HFF-Myc (cell line): Measurements from ENCODE around the gene OR51B5.
"Not testable (repeated sequence)": the region's sequence is repeated elsewhere in the genome, so short reads cannot be mapped to it uniquely, and the experiment has no call there.

Source experiments
- DNase-seq: peaks from one replicate; pipeline ENCODE4 v3.0.0-alpha.2; 2011; ENCODE audit warnings: low read depth; ENCODE audit errors: extremely low read depth
- H3K4me3 ChIP-seq: replicated peaks from 2 replicates; pipeline ENCODE4 v1.5.1; 2011; ENCODE audit warnings: low read depth, mild to moderate bottlenecking, control low read depth, low read length
- CTCF ChIP-seq: IDR thresholded peaks from 2 replicates; pipeline ENCODE4 v1.5.1; 2012; ENCODE audit warnings: mild to moderate bottlenecking, low read depth, low read length, control low read depth; ENCODE audit errors: missing control alignments

The OR51B5 gene

GRCh38 chr11:5368502-5369043 is 25.2 kb upstream of the OR51B5 start:
- no peak overlapping the region for H3K4me3 ChIP-seq
- no peak for TF ChIP-seq CTCF
- no peak for DNase-seq

GRCh38 chr11:5367448-5368074 is 24.2 kb upstream of the OR51B5 start:
- no peak overlapping the region for H3K4me3 ChIP-seq
- no peak for DNase-seq
- TF ChIP-seq CTCF, result no peak

- H3K4me3 ChIP-seq, result no peak overlapping the region
- TF ChIP-seq CTCF, result no peak
- no peak for DNase-seq
Measured at GRCh38 chr11:5366856-5367255, 23.5 kb upstream of the OR51B5 start.

- DNase-seq, H3K4me3 ChIP-seq: not testable (repeated sequence)
Measured at GRCh38 chr11:5366365-5366764, 23.0 kb upstream of the OR51B5 start.

- TF ChIP-seq CTCF, result no peak
- DNase-seq, result no peak
- no peak overlapping the region for H3K4me3 ChIP-seq
Measured at GRCh38 chr11:5364214-5364613, 20.9 kb upstream of the OR51B5 start.

- H3K4me3 ChIP-seq, result no peak overlapping the region
- TF ChIP-seq CTCF, result no peak
- no peak for DNase-seq
Measured at GRCh38 chr11:5363679-5364078, 20.4 kb upstream of the OR51B5 start.

- TF ChIP-seq CTCF, result no peak
- no peak for DNase-seq
- no peak overlapping the region for H3K4me3 ChIP-seq
Measured at GRCh38 chr11:5362017-5362625, 18.8 kb upstream of the OR51B5 start.

- DNase-seq, H3K4me3 ChIP-seq: not testable (repeated sequence)
Measured at GRCh38 chr11:5356031-5356430, 12.7 kb upstream of the OR51B5 start.
